GM21717 (cell line): ENCODE measurements around the gene PDZD2.
"Not testable (repeated sequence)": the region's sequence is repeated elsewhere in the genome, so short reads cannot be mapped to it uniquely, and the experiment has no call there.

ENCODE experiments used
- ATAC-seq: cut with Tn5 transposase; IDR thresholded peaks from one replicate; pipeline ENCODE4 v1.9.1; 2021; ENCODE audit warnings: mild to moderate bottlenecking, moderate library complexity; ENCODE audit not compliant: unreplicated experiment

PDZD2 gene

DNA sequence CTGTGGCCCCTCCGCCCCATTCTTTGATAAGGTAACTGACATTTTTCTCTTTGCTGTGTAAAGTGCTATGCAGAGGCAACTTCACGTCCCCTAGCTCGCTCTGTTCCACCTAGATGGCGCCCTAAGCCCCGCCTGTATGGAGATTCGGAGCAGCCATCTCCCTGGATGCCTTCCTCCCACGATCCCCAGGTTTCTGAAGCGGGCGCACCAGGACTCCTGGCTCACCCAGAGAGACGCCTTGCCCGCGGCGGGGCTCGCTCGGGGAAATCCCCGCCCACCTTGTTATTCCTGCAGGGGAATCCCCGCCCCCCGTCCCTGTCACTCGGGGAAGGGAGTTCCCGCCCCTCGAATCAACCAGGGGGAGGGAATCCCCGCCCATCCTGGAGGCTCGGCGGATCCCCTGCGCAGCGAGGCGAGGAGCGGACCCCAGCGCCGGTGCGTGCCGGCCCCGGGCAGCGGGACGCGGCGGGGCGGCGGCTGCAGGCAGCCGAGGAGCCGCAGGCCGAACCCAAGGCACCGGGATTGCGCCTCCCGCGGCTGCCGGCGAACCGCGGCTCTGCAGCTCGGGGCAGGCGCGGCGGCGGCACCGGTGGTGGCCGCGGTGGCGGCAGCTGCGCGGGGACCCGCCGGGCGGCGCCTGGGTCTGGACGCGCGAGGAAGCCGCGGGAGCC lies at the start of gene PDZD2:
PDZD2 (plus strand) TSS at position 384 of the 671 bp plus-strand sequence.
- peak; percentile 77 for ATAC-seq

DNA sequence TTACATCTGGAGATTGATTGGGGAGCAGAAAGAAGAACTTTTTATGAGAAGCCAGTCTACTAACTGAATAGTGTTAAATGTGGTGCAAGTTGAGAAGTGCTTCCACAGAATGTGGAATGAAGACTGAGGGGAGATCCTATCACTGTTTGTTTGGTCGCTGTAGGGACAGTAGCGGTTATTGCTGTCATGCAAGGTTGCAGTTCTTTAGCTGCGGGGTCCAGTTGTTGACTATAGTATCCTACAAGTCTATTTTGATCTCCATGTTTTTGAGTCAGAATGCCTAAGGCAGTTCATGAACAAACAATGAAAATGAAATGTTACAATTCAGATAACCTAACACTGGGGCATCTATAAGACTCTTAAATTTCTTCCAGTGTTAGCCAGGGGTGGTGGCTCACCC lies 45.3 kb upstream of the PDZD2 start:
- ATAC-seq: no peak

DNA sequence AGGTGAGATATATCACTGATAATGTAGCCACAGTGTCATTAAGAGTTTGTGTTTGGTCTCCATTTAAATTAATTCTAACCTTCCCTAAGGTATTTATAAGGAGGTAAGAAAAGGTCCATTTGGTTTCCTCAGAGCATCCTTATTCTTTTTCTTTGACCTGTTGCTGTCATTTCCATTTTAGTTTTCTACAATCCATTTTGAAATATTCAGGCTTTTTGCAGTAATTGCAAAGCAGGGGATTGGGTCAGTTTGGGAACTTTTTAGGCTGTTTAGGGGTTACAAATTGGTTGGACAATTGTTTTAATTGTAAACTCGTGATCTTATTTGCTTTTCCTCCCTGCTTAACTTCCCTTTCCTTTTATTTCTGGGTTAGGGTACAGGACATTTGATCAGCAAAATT lies 42.6 kb upstream of the PDZD2 start:
- no peak for ATAC-seq

DNA sequence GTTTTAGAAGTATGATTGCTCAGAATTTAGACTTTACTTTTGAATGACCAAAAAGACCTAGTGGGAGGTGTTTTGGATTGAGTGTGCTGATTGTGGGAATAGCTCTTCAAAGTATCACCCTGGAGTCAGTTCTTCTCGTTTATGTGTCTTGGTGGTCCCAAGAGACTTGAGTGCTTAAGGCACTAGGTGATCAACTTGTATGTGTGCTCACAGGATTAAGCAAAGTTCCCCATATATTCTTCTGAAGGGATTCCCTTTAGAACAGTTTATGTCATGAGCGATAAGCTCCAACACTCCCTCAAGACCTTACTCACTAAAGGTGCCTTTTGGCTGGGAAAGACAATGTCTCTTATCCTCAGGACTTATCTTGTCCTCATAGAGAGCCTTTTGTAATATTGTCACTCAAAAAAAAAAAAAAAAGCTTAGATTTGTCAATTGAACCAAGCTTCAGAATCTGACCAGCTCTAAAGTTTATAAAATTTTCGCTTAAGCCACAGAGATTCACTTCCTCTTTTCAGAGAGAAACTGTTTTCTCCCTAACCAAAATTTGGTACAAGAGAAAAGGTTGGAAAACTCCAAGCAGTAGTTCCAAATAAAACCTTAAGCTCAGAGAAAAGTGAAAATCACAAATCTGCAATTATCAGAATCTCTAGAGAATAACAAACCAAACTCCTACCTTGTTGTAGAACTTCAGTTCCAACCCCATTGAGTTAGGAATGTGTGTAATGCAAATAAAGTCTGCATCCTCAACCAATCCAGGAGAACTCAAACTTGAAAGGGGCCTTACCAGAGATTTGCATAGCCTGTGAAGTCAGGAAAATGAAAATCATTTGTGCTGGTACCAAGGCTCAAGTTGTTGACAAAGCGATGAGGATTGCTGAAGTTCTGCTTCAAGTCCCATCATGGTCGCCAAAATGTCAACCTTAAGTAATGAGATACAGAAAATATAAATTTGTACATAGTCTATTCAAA lies 40.0 kb upstream of the PDZD2 start:
- no peak for ATAC-seq

DNA sequence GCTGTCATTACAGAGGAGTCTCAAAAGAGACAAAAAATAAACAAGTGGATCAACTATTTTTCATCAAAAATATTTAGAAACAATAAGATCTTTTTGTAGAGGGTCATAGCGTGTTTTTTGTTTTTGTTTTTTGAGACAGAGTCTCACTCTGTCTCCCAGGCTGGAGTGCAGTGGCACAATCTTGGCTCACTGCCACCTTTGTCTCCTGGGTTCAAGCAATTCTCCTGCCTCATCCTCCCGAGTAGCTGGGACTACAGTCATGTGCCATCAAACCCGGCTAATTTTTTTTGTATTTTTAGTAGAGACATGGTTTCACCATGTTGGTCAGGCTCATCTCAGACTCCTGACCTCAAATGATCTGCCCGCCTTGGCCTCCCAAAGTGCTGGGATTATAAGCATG lies 36.6 kb upstream of the PDZD2 start:
- not testable (repeated sequence) for ATAC-seq

DNA sequence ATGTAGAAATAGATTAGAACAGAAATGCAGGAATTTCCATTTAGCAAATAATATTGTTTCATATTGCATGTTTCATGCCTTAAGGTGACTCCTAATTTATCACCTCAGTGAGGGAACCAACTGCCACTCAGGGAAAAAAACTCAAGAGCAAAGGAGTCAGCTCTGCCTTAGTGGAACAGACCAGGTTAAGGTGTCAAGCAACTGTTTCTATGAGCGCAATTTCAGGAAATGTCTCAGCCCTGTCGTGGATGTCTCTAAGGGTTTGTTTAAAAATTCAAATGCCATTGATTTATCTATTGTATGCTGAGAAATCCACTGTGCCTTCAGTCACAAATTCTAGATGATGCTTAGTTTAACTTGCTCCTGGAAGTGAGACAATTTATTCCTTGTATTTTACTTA lies 34.7 kb upstream of the PDZD2 start:
- no peak for ATAC-seq

DNA sequence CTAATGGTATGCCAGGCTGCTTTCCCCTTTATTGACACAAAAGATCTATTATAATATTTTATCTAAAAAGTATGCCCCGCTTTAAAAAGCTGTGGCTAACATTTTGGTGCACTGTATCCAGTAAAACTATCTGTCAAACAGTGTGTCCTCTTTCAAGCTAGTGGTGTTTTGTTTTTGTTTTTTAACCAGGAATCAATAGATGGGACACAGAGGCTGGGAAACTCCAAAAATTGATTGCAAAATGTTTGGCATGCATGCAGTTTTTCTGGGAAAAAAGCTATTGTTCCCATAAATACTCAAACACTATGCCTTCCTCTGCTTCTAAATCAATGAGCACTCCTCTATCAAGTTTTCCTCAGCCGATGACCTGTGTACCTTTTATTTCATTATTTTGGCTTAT lies 34.3 kb upstream of the PDZD2 start:
- no peak for ATAC-seq

GRCh38 chr5:31605920-31606319 lies 33.0 kb upstream of the PDZD2 start:
- ATAC-seq: no peak

DNA sequence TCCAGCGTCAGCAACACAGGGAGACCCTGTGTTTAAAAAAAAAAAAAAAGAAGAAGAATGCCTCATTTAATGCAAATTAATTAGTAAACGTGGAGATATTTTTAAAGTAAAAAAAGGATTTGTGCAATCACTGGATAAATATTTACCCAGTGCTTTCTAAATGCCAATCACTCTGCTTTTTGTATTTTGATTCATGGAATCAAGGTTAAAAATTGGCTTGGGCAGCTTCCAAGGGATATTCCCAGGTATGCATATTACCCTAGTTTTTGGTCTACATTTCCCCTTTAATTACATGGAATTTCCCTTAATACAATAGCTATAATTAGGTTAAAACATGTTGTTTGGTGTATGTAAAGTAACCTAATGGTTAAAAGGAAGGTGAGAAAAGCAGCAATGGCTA lies 31.4 kb upstream of the PDZD2 start:
- no peak for ATAC-seq

GRCh38 chr5:31611002-31611401 lies 27.9 kb upstream of the PDZD2 start:
- no peak for ATAC-seq

GRCh38 chr5:31613651-31614050 lies 25.3 kb upstream of the PDZD2 start:
- ATAC-seq: no peak

DNA sequence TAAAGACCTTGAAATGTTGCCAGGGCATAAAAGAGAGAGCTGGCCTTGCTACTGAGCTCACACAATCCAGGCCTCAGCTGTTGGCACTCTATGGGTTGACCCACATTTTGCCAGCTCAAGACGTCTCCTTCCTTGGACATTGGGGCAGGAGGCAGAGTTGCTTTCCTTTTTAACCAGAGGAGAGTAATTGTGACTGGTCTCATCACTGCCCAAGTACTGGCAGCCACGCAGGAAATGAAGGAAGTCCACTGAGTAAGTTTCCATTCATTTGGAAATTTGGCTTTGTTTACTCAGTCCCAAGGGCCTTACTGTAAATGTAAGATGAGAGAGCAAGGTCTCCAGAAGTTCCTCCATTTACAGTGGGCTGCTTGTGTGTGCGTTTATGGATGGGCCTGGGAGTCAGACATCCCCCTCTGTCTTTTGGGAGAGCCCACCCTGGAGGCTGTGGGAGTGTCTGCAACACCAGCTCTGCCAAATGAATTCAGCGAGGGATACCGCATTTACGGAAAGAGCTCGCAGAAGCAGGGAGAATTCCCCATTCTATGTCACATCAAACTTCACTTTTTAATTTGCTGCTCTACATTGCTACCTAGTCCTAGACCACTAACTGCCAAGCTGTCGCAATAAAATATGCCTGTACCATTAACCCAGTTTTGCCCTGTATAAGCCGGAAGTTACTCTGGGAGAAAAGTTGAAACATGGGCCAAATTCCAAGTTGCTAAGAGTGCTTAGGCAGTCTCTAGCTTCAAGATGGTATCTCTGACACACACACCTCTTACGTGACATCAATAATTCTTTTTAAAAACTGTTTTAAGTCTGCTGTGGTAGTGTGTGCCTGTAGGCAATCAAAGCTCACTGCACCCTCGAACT lies 24.5 kb upstream of the PDZD2 start:
- no peak for ATAC-seq

GRCh38 chr5:31617867-31618266 lies 21.1 kb upstream of the PDZD2 start:
- no peak for ATAC-seq

GRCh38 chr5:31620026-31620425 lies 18.9 kb upstream of the PDZD2 start:
- ATAC-seq: no peak

DNA sequence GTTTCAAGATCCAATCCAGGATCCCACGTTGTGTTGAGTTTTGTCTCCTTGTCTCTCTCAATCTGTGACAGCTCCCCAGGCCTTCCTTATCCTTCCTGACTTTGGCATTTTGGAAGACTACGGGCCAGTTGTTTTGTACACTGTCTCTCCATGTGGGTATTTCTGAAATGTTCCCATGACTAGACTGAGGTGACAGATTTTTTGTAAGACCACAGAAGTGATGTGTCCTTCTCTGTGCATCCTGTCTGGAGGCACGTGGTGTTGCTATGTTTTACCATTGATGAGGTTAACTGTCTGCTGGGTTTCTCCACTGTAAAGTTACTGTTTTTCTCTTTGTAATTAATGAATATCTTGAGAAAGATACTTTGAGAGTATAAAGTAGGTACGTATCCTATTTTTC lies 15.7 kb upstream of the PDZD2 start:
- no peak for ATAC-seq

DNA sequence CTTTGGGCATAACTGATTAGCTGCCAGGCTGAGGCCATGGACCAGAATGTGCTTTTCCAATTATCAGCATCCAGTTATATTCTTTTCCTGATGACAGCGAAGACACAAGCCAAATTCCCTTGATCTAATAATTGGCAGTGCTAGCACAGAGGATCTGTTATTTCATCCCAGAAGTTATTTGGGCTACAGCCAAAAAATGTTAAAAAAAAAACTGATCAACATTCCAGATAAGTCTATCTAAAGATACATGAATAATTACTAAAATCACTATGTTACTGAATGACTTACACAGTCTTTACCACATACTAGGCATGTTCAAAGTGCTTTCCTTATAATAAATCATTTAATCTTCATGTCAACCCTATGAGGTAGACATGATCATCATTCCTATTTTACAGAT lies 13.5 kb upstream of the PDZD2 start:
- no peak for ATAC-seq

GRCh38 chr5:31626156-31626555 lies 12.8 kb upstream of the PDZD2 start:
- no peak for ATAC-seq

DNA sequence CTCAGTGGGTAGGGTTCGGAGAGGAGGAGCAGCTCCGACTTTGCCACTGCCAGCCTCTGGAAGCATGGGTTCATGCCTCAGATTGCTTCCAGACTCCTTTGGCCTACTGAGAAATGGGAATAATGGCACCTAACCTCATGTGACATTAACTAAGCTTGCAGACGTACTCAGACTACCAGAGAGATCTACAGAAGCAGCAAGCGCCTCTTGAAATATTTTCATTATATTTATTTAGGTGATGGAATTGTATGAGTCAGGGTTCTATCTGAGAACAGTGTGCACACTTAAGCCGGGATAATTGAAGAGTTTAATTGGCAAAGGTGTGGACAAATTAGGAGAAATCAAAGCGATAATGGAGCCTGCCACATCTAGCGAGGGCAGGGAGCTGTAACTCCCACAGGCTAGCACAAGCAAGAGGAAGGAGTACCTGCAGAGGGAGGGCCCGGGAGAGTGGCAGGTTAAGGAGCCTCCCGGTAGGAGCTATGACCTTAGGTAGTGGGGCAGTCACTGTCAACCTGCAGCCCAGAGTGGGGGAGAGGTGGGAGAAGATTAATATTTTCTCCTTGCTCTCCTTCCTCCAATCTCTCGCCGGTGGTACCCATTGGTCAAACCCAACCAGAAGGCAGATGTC lies 12.2 kb upstream of the PDZD2 start:
- no peak for ATAC-seq

DNA sequence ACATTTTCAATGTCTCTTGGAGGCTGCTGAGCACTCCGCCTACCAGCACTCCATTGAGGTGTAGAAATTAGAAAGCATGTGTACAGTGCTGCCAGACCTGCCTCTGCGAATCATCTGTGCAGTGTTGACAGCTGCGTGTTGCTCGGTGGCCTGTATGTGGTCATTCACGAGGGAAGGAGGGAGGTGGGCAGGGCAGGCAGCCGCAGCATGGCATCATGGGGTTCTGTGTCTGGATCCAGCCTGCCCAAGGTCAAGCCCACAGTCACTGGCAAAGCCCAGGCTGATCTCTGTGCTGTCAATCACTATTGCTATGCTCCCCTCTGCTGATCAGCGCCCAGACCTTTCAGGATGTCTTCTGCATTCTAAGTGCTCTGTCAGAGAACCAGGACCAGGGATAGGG lies 8.0 kb upstream of the PDZD2 start:
- ATAC-seq: no peak

DNA sequence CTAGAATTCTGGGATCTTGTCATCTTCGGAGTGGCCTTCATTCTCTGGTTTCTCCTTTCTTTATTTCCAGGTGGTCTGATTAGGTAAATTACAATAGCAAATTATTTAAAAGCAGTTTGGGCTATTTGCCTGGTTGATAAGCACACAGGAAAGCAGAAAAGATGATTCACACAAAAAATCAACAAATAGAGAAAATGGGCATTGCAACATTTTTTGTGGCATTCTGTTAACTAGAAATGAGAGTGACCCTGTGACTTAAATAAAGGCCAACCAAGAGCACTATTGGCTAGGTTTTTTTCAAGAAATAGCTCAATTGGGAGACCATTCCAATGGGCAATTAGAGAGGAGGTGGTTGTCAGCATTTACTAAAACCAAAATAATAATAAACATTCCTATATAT lies 6.5 kb upstream of the PDZD2 start:
- no peak for ATAC-seq

DNA sequence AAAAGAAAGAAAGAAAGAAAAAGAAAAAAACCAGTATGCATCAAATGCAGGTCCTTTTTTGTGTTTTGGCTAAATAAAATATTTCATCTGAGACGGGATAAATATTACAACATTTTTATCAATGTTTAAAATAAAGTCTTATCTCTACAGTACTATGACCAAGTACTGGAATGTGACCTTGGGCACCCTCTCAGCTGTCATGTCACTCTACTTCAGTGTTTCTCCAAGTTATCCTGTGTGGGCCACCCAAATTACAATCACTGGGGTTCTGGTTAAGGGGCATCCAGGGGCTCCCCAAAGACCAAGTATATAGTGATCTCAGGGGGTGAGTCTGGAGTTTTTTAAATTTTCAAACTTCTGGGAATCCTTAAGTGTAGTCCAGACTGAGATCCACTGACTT lies 3.5 kb upstream of the PDZD2 start:
- ATAC-seq: no peak
